ENCODE results near the gene RPL23. TPM values are rescaled to one million over a fixed set of nuclear protein-coding genes. Genes with fewer than 3 reads are reported as not detected.

RPL23 gene
- total RNA-seq (1,000 to 10,000 TPM; 1,821 to 1,859 TPM), total RNA-seq (796 to 847 reads per million in 2 donors)

- peak within 1 kb of the TSS; percentile 97 for H3K4me3 Mint-ChIP-seq
- H3K27ac Mint-ChIP-seq: peak within 1 kb of the TSS; percentile 99
- H3K36me3 Mint-ChIP-seq (ENCODE audit: low read depth): peaks cover 2% of the 10 kb centered on the region
- no peaks in the 10 kb centered on the region for H3K27me3 Mint-ChIP-seq
- ATAC-seq (peak; percentile 84), DNase-seq (peak; percentile 72 to 81 (median 75))
- peaks cover 42% of the 10 kb centered on the region for H3K4me1 Mint-ChIP-seq
- H3K9me3 ChIP-seq (ENCODE audit: control insufficient read depth, low read length, poor library complexity, severe bottlenecking): peaks cover 3% of the 10 kb centered on the region
These were observed at the start of gene RPL23 for GRCh38 chr17:38853292-38854219. Gene RPL23 (minus strand): TSS chr17:38853721. CDS start chr17:38853710, 11 bp downstream.

DNA sequence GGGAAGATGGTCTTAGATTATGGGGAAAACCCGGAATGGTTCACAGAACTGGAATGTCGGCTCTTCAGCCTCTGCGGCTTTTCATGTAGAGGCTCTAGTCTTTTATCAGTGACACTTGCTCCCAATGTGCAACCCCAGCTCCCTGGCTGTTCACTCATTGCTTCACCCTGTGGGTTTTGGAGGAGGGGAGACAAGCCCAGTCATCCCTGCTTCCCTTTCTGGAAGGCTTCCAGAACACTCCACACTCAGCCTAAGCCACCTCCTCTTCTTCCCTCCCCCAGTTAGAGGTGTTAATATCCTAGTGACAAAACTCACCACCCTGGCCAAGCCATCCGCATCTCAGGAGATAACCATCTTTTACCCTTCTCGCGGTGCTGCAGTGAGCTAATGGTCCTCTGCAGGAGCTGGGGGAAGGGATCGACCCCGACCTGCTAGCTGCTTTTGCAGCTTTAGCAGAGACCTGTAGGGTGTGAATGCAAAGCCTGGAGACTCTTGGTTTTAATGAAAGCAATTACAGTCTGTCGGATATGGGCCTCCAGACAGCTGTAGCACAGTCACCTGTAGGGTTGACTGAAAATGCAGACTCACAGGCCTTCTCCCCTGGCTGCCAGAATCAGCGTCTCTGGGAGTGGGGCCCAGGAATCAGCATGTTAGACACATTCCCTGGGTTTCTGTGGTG is 47.6 kb upstream of the RPL23 start:
- Mint-ChIP-seq H3K4me3 (peak overlapping the region; percentile 64), H3K4me1 (peaks cover 38% of the 10 kb centered on the region), H3K27ac (peak overlapping the region; percentile 99), H3K27me3 (no peaks in the 10 kb centered on the region), H3K36me3 (ENCODE audit: low read depth) (no peaks in the 10 kb centered on the region)
- ATAC-seq (no peak), DNase-seq (no peak)
- H3K9me3 ChIP-seq (ENCODE audit: control insufficient read depth, low read length, poor library complexity, severe bottlenecking): no peaks in the 10 kb centered on the region

GRCh38 chr17:38899421-38899820 is 45.9 kb upstream of the RPL23 start:
- no peaks in the 10 kb centered on the region for H3K9me3 ChIP-seq (ENCODE audit: control insufficient read depth, low read length, poor library complexity, severe bottlenecking)
- Mint-ChIP-seq H3K4me1 (peaks cover 38% of the 10 kb centered on the region), H3K27me3 (no peaks in the 10 kb centered on the region), H3K36me3 (ENCODE audit: low read depth) (no peaks in the 10 kb centered on the region), H3K4me3 (peak overlapping the region; percentile 90), H3K27ac (peak overlapping the region; percentile 99)
- ATAC-seq: no peak
- DNase-seq: no peak

DNA sequence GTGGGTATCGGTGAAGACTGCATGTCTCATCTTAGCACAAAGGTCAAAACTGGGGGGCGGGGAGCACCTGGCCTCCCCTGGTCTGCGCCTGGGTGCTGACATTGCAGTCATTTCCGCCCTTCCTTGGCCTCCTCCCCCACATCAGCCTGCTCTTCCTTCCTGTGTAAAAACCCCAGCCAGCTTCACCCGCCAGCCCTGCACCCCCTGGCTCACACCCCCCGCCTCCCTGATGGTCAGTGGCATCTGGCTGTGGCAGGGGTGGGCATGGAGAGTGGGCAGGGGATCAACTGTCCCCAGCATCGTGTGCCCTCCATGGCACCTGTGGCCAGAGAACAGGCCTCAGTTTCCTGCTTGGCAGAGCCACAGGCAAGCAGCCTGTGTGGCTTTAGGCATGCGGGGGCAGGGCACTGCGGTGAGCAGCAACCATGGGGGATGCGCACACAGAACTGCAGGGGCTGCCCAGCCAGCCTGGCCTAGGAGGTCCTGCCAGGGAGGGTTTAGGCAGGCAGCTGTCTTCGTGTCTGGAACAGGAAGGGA is 45.4 kb upstream of the RPL23 start:
- peak; percentile 53 to 71 (median 67) for DNase-seq
- H3K36me3 Mint-ChIP-seq (ENCODE audit: low read depth): no peaks in the 10 kb centered on the region
- peak overlapping the region; percentile 99 for H3K27ac Mint-ChIP-seq
- no peaks in the 10 kb centered on the region for H3K9me3 ChIP-seq (ENCODE audit: control insufficient read depth, low read length, poor library complexity, severe bottlenecking)
- no peaks in the 10 kb centered on the region for H3K27me3 Mint-ChIP-seq
- ATAC-seq: peak; percentile 90
- H3K4me3 Mint-ChIP-seq: peak overlapping the region; percentile 90
- peaks cover 43% of the 10 kb centered on the region for H3K4me1 Mint-ChIP-seq

DNA sequence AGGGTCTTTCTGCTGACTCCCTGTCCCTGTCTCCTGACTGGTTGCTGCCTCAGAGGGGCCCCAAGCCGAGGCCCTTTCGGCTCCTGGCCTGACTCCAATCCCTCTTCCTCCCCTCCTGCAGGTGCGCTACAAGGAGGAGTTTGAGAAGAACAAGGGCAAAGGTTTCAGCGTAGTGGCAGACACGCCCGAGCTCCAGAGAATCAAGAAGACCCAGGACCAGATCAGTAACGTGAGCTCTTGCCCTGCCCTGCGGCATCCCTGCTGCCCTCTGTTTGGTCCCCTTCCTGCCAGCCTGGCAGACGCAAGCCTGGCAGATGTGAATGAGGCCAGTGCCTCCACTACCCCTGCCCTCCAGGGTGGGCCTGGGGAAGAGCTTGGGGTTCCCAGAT is 44.8 kb upstream of the RPL23 start:
- ATAC-seq (peak; percentile 49), DNase-seq (peak in 1 of 3 donors; percentile 18)
- no peaks in the 10 kb centered on the region for H3K9me3 ChIP-seq (ENCODE audit: control insufficient read depth, low read length, poor library complexity, severe bottlenecking)
- peak overlapping the region; percentile 99 for H3K27ac Mint-ChIP-seq
- H3K27me3 Mint-ChIP-seq: no peaks in the 10 kb centered on the region
- no peaks in the 10 kb centered on the region for H3K36me3 Mint-ChIP-seq (ENCODE audit: low read depth)
- H3K4me1 Mint-ChIP-seq: peaks cover 49% of the 10 kb centered on the region
- H3K4me3 Mint-ChIP-seq: peak overlapping the region; percentile 90

- Mint-ChIP-seq H3K27ac (peak overlapping the region; percentile 99), H3K4me1 (peaks cover 49% of the 10 kb centered on the region), H3K4me3 (peak overlapping the region; percentile 90), H3K36me3 (ENCODE audit: low read depth) (no peaks in the 10 kb centered on the region), H3K27me3 (no peaks in the 10 kb centered on the region)
- no peak for DNase-seq
- no peak for ATAC-seq
- no peaks in the 10 kb centered on the region for H3K9me3 ChIP-seq (ENCODE audit: control insufficient read depth, low read length, poor library complexity, severe bottlenecking)
These were observed 44.3 kb upstream of the RPL23 start for GRCh38 chr17:38897671-38898290.

DNA sequence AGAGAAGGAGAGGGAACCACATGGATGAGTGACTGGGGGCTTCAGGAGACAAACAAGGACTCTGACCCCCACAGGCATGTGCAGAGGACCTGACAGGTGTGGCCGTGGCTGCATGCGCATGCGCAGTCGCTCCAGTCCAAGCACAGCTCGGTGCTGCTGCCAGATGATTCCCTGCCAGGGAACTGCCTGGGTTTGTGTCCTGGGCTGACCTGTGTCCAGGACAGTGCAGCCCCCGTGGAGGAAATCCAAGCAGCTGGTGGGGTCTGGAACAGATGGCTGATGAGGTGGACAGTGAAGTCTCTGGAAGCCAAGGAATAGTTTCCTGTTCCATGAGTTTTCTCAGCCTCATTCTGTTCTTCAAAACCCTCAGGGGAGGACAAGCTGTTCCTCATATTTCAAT is 43.7 kb upstream of the RPL23 start:
- Mint-ChIP-seq H3K27ac (peak overlapping the region; percentile 99), H3K4me1 (peaks cover 55% of the 10 kb centered on the region), H3K36me3 (ENCODE audit: low read depth) (no peaks in the 10 kb centered on the region), H3K4me3 (no peak overlapping the region), H3K27me3 (no peaks in the 10 kb centered on the region)
- ATAC-seq (no peak), DNase-seq (no peak)
- no peaks in the 10 kb centered on the region for H3K9me3 ChIP-seq (ENCODE audit: control insufficient read depth, low read length, poor library complexity, severe bottlenecking)

- ATAC-seq: no peak
- H3K9me3 ChIP-seq (ENCODE audit: control insufficient read depth, low read length, poor library complexity, severe bottlenecking): no peaks in the 10 kb centered on the region
- H3K4me1 Mint-ChIP-seq: peaks cover 60% of the 10 kb centered on the region
- no peak for DNase-seq
- no peak overlapping the region for H3K4me3 Mint-ChIP-seq
- no peaks in the 10 kb centered on the region for H3K27me3 Mint-ChIP-seq
- H3K27ac Mint-ChIP-seq: peak overlapping the region; percentile 99
- H3K36me3 Mint-ChIP-seq (ENCODE audit: low read depth): no peaks in the 10 kb centered on the region
These were observed 42.9 kb upstream of the RPL23 start for GRCh38 chr17:38896346-38896954.

GRCh38 chr17:38894276-38894675 is 40.8 kb upstream of the RPL23 start:
- Mint-ChIP-seq H3K4me1 (peaks cover 64% of the 10 kb centered on the region), H3K27me3 (no peaks in the 10 kb centered on the region), H3K4me3 (peak overlapping the region; percentile 21), H3K27ac (peak overlapping the region; percentile 99), H3K36me3 (ENCODE audit: low read depth) (no peaks in the 10 kb centered on the region)
- no peak for DNase-seq
- no peak for ATAC-seq
- H3K9me3 ChIP-seq (ENCODE audit: control insufficient read depth, low read length, poor library complexity, severe bottlenecking): no peaks in the 10 kb centered on the region

DNA sequence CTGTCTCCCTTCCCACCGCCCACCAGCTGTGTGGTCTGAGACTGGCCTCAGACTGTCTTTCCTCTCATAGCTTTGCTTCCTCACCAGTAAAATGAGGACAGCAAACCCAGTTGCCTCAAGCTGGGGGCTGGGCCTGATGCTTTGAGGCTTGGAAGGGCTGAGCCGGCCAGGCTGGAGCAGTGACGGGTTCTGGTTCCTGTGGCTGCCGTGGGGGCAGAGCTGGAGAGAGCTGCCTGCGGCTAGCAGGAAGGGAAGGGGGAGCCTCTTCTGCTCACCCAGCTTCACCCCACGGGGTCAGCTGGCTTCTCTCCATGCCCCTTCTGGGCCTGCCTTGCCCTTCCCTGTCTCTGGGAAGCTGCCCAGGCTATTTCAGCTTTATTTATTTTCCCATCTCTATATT is 40.1 kb upstream of the RPL23 start:
- Mint-ChIP-seq H3K27ac (peak overlapping the region; percentile 99), H3K4me1 (peaks cover 59% of the 10 kb centered on the region), H3K27me3 (no peaks in the 10 kb centered on the region), H3K4me3 (peak overlapping the region; percentile 21), H3K36me3 (ENCODE audit: low read depth) (no peaks in the 10 kb centered on the region)
- DNase-seq (no peak), ATAC-seq (peak; percentile 25)
- no peaks in the 10 kb centered on the region for H3K9me3 ChIP-seq (ENCODE audit: control insufficient read depth, low read length, poor library complexity, severe bottlenecking)

GRCh38 chr17:38893113-38893512 is 39.6 kb upstream of the RPL23 start:
- H3K4me3 Mint-ChIP-seq: no peak overlapping the region
- H3K4me1 Mint-ChIP-seq: peaks cover 55% of the 10 kb centered on the region
- no peaks in the 10 kb centered on the region for H3K27me3 Mint-ChIP-seq
- H3K36me3 Mint-ChIP-seq (ENCODE audit: low read depth): no peaks in the 10 kb centered on the region
- DNase-seq: no peak
- H3K27ac Mint-ChIP-seq: peak overlapping the region; percentile 99
- no peak for ATAC-seq
- no peaks in the 10 kb centered on the region for H3K9me3 ChIP-seq (ENCODE audit: control insufficient read depth, low read length, poor library complexity, severe bottlenecking)

DNA sequence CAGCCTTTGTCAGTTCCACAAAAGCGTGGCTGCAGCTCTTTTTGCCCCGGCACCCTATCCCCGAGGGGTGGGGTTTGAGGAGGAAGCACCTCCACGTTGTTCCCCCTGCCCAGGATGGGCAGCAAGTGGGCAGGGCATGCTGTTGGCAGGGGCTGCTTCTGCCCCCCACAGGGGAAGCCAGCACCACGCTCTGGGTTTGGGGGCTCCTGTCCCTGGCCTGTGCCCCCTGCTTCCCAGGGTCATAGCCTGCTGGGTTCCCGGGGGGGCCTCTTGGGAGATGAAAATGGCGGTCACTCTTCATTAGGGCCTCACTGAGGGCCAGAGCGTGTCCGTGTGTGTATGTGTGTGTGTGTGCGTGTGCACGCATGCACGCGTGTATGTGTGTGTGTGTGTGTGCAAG is 39.1 kb upstream of the RPL23 start:
- no peaks in the 10 kb centered on the region for H3K9me3 ChIP-seq (ENCODE audit: control insufficient read depth, low read length, poor library complexity, severe bottlenecking)
- H3K27ac Mint-ChIP-seq: peak overlapping the region; percentile 99
- DNase-seq (no peak), ATAC-seq (no peak)
- peak overlapping the region; percentile 45 for H3K4me3 Mint-ChIP-seq
- H3K36me3 Mint-ChIP-seq (ENCODE audit: low read depth): no peaks in the 10 kb centered on the region
- peaks cover 50% of the 10 kb centered on the region for H3K4me1 Mint-ChIP-seq
- H3K27me3 Mint-ChIP-seq: no peaks in the 10 kb centered on the region

All from T-helper 17 cell (primary cell).